Breast epithelium (tissue), 4 donors: ENCODE measurements around the gene EDN3. TPM values are rescaled to one million over a fixed set of nuclear protein-coding genes. Genes with fewer than 3 reads are reported as not detected.

Experiments used
- DNase-seq, 2 donors: peaks; one replicate each; pipeline ENCODE4 v3.0.0-alpha.2; 2019; ENCODE audit warnings: low spot score in 2 of 2
- H3K27ac ChIP-seq, 2 donors: fragments of 200-600 bp; sonication (generic) in 1 of 2; one replicate each; pipeline ENCODE4 v1.5.1; 2016 to 2019; ENCODE audit warnings: mild to moderate bottlenecking in 1 of 2
- H3K27me3 ChIP-seq, 2 donors: fragments of 200-600 bp; sonication (generic) in 1 of 2; one replicate each; pipeline versions ENCODE4 v1.5.1 to v1.6.0; 2017 to 2019; ENCODE audit warnings: control low read depth in 1 of 2, mild to moderate bottlenecking in 1 of 2
- H3K36me3 ChIP-seq: fragments of 200-600 bp; one replicate; pipeline ENCODE4 v1.5.1; 2019
- H3K4me1 ChIP-seq, 2 donors: fragments of 200-600 bp; sonication (generic); one replicate each; pipeline ENCODE4 v1.5.1; 2016 to 2019; ENCODE audit warnings: control low read depth in 1 of 2
- H3K4me3 ChIP-seq, 3 donors: fragments of 200-600 bp; sonication (generic); 1 replicate in 2 of 3; 2 replicates in 1 of 3; pipeline ENCODE4 v1.5.1; 2016 to 2019; ENCODE audit warnings: mild to moderate bottlenecking in 3 of 3, moderate library complexity in 2 of 3
- H3K9me3 ChIP-seq, 2 donors: fragments of 200-600 bp; sonication (generic) in 1 of 2; one replicate each; pipeline ENCODE4 v1.5.1; 2016 to 2019; ENCODE audit warnings: control low read depth in 1 of 2
- CTCF ChIP-seq, 3 donors: fragments of 450-650 bp; IDR thresholded peaks; one replicate each; pipeline ENCODE4 v1.5.1; 2016 to 2017; ENCODE audit warnings: antibody characterized with exemption in 3 of 3, mild to moderate bottlenecking in 3 of 3, moderate library complexity in 3 of 3
- POLR2A ChIP-seq: fragments of 450-650 bp; IDR thresholded peaks from one replicate; pipeline ENCODE4 v1.6.1; 2016; ENCODE audit warnings: antibody characterized with exemption, mild to moderate bottlenecking, moderate library complexity
- POLR2AphosphoS5 ChIP-seq, 3 donors: sonication (generic); formaldehyde crosslinking; IDR thresholded peaks; one replicate each; pipeline ENCODE4 v1.6.1; 2017; ENCODE audit warnings: antibody characterized with exemption in 3 of 3
- intact Hi-C: fragments of 100-400 bp; cut with DNase I; formaldehyde crosslinking; loops from one replicate; pipeline ENCODE4 v1.15.1; 2023; ENCODE audit warnings: low total_unique reads
- total RNA-seq, 3 donors: library from RNA; depleted of rRNA; stranded (reverse); fragments of >200 nt; gene quantifications; one replicate each; pipeline ENCODE4 v1.1.0, GENCODE V29; 2016

EDN3 gene
- total RNA-seq, 3 donors from 2014 or later, result 0.96 to 12.1 (median 6.9) TPM

- Histone ChIP-seq H3K27ac (no peak overlapping the region), H3K27me3 (peaks cover 0 to 3% of the 10 kb centered on the region in 2 donors), H3K4me3 (no peak overlapping the region), H3K4me1 (no peaks in the 10 kb centered on the region), H3K36me3 (no peaks in the 10 kb centered on the region), H3K9me3 (no peaks in the 10 kb centered on the region)
- DNase-seq, result no peak
- intact Hi-C loops, result no loop called here
- TF ChIP-seq CTCF (IDR thresholded peaks at IDR 0.05) (no peak), POLR2AphosphoS5 (IDR thresholded peaks at IDR 0.05) (no peak), POLR2A (no peak)
Observed at GRCh38 chr20:59342023-59342957, 41.9 kb downstream of the EDN3 start.

- DNase-seq, result no peak
- no peaks in the 10 kb centered on the region for H3K36me3 ChIP-seq
- H3K4me1 ChIP-seq, result no peaks in the 10 kb centered on the region
- H3K27me3 ChIP-seq, result peaks cover 0 to 3% of the 10 kb centered on the region in 2 donors
- H3K9me3 ChIP-seq, result no peaks in the 10 kb centered on the region
- no peak overlapping the region for H3K4me3 ChIP-seq
- H3K27ac ChIP-seq, result no peak overlapping the region
- TF ChIP-seq POLR2A (no peak), CTCF (IDR thresholded peaks at IDR 0.05) (no peak), POLR2AphosphoS5 (IDR thresholded peaks at IDR 0.05) (no peak)
- intact Hi-C loops, result no loop called here
Observed at GRCh38 chr20:59346061-59346460, 45.6 kb downstream of the EDN3 start.

GRCh38 chr20:59349277-59349676 lies 48.9 kb downstream of the EDN3 start:
- Histone ChIP-seq H3K27ac (no peak overlapping the region), H3K4me1 (no peaks in the 10 kb centered on the region), H3K36me3 (no peaks in the 10 kb centered on the region), H3K9me3 (no peaks in the 10 kb centered on the region), H3K27me3 (no peaks in the 10 kb centered on the region), H3K4me3 (no peak overlapping the region)
- intact Hi-C loops, result no loop called here
- TF ChIP-seq CTCF (IDR thresholded peaks at IDR 0.05) (no peak), POLR2AphosphoS5 (IDR thresholded peaks at IDR 0.05) (no peak), POLR2A (no peak)
- no peak for DNase-seq

GRCh38 chr20:59350330-59351156 lies 50.1 kb downstream of the EDN3 start:
- H3K36me3 ChIP-seq, result no peaks in the 10 kb centered on the region
- no peaks in the 10 kb centered on the region for H3K4me1 ChIP-seq
- H3K27me3 ChIP-seq, result no peaks in the 10 kb centered on the region
- no peak overlapping the region for H3K27ac ChIP-seq
- no peak for DNase-seq
- H3K4me3 ChIP-seq, result no peak overlapping the region
- intact Hi-C loops, result no loop called here
- no peak for TF ChIP-seq POLR2AphosphoS5 (IDR thresholded peaks at IDR 0.05)
- H3K9me3 ChIP-seq, result no peaks in the 10 kb centered on the region

DNA sequence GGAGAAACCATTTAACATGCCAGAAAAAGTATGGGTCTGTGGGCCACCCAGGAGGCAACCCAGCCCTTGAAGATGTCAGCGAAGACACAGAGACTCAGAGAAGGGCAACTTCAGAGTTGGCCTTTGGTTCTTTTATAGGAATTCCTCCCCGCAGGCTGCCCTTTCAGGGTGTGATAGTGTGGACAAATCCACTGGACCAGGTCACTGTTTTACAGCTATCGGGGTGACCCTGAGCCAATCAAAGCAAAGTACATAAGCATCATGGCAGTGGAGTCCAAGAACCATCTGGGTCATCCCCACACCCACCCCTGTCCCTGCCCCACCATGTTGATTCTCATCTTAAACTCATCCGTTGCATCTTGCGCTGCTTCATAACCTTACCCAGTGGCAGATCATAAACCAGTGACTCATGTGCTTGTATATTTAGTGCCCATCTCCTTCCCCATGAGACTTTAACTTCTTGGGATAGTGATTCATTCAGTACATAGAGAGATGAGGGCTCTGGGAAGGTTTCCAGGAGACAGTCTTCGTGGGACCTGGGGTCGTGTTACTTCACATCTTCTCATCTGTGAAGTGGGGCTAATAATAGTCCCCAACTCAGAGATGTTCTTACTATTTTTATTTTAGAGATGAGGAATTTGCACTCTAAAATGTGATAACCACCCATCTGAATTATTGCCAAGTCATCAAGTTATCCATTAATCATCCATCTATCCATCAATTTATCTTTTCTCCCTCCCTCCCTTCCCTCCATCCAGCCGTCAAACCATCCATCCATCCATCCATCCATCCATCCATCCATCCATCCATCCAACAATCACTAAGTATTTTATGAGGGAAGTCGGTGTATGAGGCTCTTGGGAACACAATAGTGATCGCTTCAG lies 51.0 kb downstream of the EDN3 start:
- H3K9me3 ChIP-seq, result no peaks in the 10 kb centered on the region
- DNase-seq, result no peak
- no peak overlapping the region for H3K4me3 ChIP-seq
- H3K27me3 ChIP-seq, result no peaks in the 10 kb centered on the region
- H3K36me3 ChIP-seq, result no peaks in the 10 kb centered on the region
- no peaks in the 10 kb centered on the region for H3K4me1 ChIP-seq
- no peak overlapping the region for H3K27ac ChIP-seq
- no peak for TF ChIP-seq CTCF (IDR thresholded peaks at IDR 0.05)
- no peak for TF ChIP-seq POLR2A
- no peak for TF ChIP-seq POLR2AphosphoS5 (IDR thresholded peaks at IDR 0.05)
- intact Hi-C loops, result no loop called here
